GM06990 (cell line): Measurements from ENCODE around the gene PITRM1.
"Not testable (repeated sequence)": the region's sequence is repeated elsewhere in the genome, so short reads cannot be mapped to it uniquely, and the experiment has no call there.

Experiments
- DNase-seq: peaks from one replicate; pipeline ENCODE4 v3.0.0-alpha.2; 2011; ENCODE audit not compliant: insufficient read length; ENCODE audit errors: extremely low read depth
- H3K27me3 ChIP-seq: replicated peaks from 2 replicates; pipeline ENCODE4 v1.6.0; 2011; ENCODE audit warnings: low read length; ENCODE audit not compliant: control insufficient read depth, insufficient read depth
- H3K36me3 ChIP-seq: 2 replicates; pipeline ENCODE4 v1.5.1; 2011; ENCODE audit warnings: low read length; ENCODE audit not compliant: control insufficient read depth, insufficient read depth
- H3K4me3 ChIP-seq: replicated peaks from 2 replicates; pipeline ENCODE4 v1.5.1; 2011; ENCODE audit warnings: low read depth, mild to moderate bottlenecking, control low read depth, low read length
- TF ChIP-seq, protein P1 (sequence below): IDR thresholded peaks from 2 replicates; pipeline ENCODE4 v1.5.1; 2011; ENCODE audit warnings: low read length, control low read depth, mild to moderate bottlenecking, inconsistent platforms; ENCODE audit not compliant: insufficient read depth, poor library complexity, severe bottlenecking

Gene PITRM1

GRCh38 chr10:3178042-3178441 is 5.5 kb upstream of the PITRM1 start:
- Histone ChIP-seq H3K36me3 (no peaks in the 10 kb centered on the region), H3K4me3 (no peak overlapping the region), H3K27me3 (no peaks in the 10 kb centered on the region; the same call in 1 of the 2 replicates)
- TF ChIP-seq, protein P1, sequence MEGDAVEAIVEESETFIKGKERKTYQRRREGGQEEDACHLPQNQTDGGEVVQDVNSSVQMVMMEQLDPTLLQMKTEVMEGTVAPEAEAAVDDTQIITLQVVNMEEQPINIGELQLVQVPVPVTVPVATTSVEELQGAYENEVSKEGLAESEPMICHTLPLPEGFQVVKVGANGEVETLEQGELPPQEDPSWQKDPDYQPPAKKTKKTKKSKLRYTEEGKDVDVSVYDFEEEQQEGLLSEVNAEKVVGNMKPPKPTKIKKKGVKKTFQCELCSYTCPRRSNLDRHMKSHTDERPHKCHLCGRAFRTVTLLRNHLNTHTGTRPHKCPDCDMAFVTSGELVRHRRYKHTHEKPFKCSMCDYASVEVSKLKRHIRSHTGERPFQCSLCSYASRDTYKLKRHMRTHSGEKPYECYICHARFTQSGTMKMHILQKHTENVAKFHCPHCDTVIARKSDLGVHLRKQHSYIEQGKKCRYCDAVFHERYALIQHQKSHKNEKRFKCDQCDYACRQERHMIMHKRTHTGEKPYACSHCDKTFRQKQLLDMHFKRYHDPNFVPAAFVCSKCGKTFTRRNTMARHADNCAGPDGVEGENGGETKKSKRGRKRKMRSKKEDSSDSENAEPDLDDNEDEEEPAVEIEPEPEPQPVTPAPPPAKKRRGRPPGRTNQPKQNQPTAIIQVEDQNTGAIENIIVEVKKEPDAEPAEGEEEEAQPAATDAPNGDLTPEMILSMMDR = no peak
- DNase-seq = no peak

DNA sequence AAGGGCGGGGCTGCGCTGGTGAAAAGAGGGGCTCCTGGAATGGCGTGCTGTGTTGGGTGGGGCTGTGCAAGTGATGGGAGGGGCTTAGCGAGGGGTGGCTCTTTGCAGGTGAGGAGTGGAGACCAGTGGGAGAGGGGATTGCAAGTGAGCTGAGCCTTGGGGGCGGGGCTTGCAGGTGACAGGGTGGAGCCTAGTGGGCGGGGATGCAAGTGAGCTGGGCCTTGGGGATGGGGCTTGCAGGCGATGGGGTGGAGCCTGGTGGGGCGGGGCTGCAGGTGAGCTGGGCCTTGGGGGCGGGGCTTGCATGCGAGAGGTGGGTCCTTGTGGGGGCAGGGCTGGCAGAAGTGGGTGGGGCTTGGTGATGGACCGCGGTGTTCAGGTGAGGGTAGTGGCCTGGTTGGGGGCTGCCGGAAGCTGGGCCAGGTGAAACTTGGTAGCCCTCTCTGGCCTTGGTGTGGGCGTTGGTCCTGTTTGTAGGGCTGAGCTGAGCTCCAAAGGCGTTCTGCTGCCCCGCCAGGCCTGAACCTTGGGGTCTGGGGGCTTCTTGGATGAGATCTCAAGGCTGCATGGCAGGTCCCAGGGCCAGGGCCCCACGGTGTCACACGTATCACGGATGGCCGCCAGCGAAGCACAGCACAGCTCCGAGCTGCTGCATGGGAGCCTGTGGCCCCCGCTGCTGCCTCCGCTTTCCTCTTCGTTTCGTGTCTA is 743 bp upstream of the PITRM1 start:
- Histone ChIP-seq H3K36me3 (peaks cover 6% of the 10 kb centered on the region; the same call in 1 of the 2 replicates), H3K4me3 (peak overlapping the region; percentile 52), H3K27me3 (no peaks in the 10 kb centered on the region)
- TF ChIP-seq, protein P1 = no peak
- DNase-seq = no peak

- Histone ChIP-seq H3K4me3 (peak overlapping the region; percentile 82), H3K36me3 (peaks cover 9% of the 10 kb centered on the region), H3K27me3 (no peaks in the 10 kb centered on the region)
- TF ChIP-seq, protein P1 = no peak
- DNase-seq = no peak
Measured at GRCh38 chr10:3172081-3172445, 519 bp downstream of the PITRM1 start.

GRCh38 chr10:3171488-3171887 is 1.1 kb downstream of the PITRM1 start:
- DNase-seq, H3K27me3 ChIP-seq: not testable (repeated sequence)
- Histone ChIP-seq H3K4me3 (peak overlapping the region; percentile 82), H3K36me3 (peaks cover 13% of the 10 kb centered on the region)

DNA sequence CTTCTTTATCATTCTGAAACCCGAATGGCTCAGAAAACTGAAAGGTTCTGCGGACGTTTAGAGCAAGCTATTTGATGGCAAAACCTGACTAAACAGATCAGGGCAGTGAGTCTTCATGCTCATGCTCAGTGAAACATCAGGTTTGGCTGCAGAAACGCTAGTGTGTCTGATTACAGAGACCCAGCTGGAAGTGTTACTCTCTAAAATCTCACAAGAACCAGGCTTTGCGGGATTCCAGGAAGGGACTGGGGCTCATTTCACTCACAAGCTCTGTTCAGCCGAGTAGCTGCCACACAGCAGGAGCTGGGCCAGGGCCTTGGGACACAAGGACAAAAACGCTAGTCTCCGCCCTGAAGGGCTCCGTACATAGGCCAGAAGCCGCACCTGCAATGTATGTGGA is 2.9 kb downstream of the PITRM1 start:
- no peak overlapping the region for H3K4me3 ChIP-seq
- no peak for DNase-seq
- TF ChIP-seq, protein P1 = no peak
- peaks cover 18% of the 10 kb centered on the region for H3K36me3 ChIP-seq
- H3K27me3 ChIP-seq = no peaks in the 10 kb centered on the region

DNA sequence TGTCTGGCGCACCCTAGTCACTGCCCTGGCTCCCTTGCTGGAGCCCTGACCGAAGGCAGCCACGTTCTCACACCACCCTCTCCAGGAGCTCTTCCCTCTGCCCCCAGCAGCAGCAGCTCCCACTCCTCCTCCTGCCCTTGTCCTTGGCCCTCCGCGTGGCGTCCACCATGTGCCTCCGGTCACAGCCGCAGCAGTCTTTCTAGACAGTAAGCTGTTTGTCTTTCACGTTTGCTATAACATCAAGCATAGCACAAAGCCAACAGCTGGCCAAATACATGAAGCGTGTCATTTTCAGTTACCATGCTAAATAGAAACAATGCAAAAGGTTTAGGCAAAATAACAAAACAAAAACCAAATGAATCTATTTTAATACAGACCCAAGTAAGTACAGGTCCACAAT is 3.3 kb downstream of the PITRM1 start:
- no peaks in the 10 kb centered on the region for H3K27me3 ChIP-seq
- H3K4me3 ChIP-seq = no peak overlapping the region
- peaks cover 18% of the 10 kb centered on the region for H3K36me3 ChIP-seq
- peak; percentile 52 for DNase-seq
- TF ChIP-seq, protein P1 = no peak
